ENCODE results near the gene NPS.

Gene NPS

DNA sequence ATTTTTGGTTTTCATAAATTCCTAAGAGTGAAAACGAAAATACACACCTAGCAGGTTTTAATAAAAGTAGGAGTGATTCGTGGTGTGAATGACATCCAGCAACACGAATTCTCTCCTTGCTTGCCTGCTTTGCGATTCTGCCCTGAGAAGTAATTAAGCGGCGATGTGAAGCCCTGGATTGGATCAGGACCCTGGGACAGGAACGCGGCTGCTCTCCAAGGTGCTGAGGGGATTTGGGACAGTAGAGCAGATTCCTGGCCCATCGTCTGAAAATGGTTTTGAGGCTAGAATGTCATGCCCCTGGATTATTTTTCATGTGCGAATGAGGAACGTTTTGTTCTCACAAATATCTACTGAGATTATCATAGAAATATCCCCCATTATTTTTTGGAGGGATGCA lies 7.8 kb downstream of the NPS start:
- H3K4me3 ChIP-seq (ENCODE audit: low read depth, low read length), result no peak overlapping the region

DNA sequence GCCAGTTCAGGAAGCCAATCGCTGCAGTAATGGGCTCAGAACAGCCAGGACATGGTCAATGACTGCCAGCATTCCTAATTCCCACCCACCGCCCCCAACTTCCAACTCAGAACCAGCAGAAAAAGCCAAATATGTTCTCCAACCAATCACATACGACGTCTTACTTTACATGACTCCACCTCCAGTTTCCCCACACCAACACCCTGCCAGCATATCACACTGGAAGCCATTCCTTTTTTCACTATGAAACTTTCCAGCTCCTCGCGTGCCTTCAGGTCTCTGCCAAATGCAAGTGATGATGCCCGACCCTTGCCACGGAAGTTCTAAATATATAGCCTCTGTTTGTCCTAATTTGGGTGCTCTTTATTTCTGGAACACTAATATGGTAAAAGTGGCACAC lies 12.5 kb downstream of the NPS start:
- no peak overlapping the region for H3K4me3 ChIP-seq (ENCODE audit: low read depth, low read length)

DNA sequence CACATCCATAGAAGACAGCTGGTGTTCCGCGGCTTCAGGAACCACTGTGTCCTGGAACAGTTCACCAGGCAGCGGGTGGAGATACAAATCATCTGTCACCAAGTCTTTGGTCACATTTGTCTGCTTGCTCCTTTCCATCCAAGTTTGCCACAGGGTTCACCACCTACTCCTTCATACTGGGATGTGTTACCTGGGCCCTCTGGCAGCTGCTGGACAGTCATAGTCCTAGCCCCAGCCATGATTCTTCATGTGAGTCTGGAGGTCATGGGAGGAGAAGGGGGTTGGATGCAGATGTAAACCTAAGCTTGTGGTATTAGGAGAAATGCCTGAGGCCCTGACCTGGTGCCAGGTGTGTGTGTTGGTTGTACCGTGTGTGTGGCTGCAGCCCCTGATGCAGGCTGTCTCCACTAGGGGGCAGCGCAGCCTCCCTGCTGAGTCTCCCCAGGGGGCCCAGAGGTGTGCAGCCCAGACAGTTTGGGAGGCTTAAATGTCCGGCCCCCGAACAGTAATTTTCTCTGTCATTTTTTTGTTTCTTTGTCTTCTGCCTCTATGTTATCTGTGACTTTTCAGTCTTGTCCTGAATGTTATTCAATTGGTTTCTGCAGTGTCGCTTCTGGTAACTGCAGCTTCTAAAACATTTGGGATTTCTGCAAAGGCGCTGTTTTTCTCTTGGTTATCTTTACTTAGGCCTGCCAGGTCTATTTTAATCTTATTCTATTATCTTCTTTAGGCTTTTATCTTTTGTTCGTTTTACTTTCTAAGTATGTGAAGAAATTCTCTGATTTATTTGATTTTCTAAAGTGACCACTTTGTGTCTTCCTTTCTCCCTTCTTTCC lies 14.8 kb downstream of the NPS start:
- no peak overlapping the region for H3K4me3 ChIP-seq (ENCODE audit: low read depth, low read length)

DNA sequence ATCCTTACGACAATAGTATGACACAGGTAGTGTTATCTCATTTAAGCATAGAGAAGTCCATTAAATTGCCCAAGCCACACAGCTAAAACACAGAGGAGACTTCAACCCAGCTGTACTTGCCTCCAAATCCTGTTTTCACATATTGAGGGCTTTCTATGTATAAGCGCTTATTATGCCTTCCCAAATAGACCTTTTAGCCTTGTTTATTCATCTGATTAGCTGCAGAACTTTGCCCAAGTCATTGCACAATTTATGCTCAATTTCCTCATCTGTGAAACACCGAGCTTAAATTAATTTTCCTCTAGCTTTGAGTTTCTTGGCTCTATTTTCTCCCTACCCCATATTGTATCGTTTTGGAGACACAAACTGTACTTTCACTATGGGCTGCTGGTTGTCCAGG lies 15.5 kb downstream of the NPS start:
- no peak overlapping the region for H3K4me3 ChIP-seq (ENCODE audit: low read depth, low read length)

DNA sequence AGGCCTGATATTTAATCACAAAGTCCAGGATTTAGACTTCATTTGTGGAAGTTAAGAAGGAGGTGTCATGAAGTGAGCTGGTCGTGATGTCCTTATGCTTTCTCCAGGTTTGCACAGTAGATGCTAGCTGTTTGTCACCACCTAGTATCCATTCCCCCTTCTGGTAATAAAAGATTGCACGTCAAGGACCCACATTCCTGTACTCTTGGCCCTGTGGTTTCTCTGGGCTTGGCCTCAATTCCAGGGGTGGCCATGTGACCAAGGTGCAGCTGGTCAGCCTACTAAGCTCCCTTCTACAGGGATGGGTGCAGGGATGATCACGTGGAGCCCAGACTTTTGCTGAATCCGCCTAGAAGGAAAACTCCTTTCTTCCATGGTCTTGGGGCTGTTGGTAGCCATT lies 16.5 kb downstream of the NPS start:
- no peak overlapping the region for H3K4me3 ChIP-seq (ENCODE audit: low read depth, low read length)

DNA sequence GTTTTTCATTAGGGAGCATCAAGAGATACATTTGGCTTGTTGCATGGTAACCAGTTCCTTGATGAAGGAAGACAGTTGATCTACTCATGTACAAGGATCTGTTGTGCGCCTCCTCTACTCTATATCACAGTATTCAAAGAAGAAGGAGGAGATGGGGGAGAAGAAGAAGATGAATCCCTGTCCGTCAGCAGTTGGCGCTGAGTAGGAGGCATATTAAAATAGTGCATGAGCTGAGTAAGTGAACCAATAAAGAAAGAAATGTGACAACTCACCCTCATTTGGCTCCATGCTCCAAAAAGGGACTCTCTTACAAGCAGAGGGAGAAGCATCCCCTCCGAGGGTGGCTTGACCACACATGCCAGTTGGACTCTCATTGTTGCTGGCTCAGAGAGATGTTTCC lies 20.1 kb downstream of the NPS start:
- H3K4me3 ChIP-seq (ENCODE audit: low read depth, low read length), result no peak overlapping the region

DNA sequence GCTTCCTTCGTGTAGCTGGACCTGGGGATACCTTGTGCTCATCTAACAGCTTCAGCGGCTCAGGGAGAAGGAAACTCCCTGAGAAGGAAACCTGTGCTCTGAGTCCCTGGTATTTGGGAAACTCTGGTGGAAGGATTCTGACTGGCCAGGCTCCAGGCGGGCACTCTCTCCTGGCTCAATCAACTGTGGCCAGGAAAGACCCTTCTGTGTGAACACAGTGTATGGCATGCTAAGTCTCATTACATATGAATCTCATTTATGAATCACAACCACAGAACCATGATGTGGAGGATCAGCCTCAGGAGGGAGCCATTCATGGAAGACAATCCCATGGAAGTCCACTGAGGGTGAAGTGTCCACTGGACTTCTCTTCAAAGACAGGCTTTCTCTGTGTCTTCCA lies 20.9 kb downstream of the NPS start:
- no peak overlapping the region for H3K4me3 ChIP-seq (ENCODE audit: low read depth, low read length)

DNA sequence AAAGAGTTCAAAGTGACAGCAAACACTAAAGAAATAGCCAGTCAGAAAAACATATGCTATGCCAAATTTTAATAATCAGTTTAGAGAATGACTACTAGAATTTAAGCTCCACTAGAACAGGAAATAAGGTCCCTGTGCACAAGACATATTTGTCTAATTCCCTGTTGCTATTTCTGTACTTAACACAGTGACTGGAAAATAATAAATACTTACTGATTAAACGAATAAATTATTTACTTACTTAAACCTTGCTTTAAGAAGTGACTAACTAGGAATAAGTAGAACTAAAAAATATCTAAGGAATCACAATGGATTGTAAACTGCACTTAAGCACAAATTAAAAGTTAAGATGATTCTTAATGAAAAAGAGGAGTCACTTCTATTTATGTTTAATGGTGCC lies 22.3 kb downstream of the NPS start:
- no peak overlapping the region for H3K4me3 ChIP-seq (ENCODE audit: low read depth, low read length)

DNA sequence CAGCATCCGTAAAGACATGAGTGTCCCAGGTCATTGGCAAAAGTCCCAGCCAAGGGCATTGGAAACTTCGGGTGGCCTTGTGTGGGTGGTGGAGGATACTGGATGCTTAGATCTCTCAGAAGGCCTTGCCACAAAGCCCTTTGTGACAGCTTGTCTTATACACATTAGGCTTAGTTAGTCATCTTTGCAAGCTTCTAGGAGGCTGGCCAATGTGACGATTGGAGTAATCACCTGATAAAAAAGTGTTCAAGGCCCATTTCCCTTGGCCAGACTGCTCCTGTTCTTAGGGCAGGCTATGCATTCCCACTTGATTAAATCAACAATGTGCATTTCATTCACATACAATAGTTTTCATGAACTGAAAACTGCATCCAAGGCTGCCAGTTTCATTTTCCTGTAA lies 26.9 kb downstream of the NPS start:
- no peak overlapping the region for H3K4me3 ChIP-seq (ENCODE audit: low read depth, low read length)

DNA sequence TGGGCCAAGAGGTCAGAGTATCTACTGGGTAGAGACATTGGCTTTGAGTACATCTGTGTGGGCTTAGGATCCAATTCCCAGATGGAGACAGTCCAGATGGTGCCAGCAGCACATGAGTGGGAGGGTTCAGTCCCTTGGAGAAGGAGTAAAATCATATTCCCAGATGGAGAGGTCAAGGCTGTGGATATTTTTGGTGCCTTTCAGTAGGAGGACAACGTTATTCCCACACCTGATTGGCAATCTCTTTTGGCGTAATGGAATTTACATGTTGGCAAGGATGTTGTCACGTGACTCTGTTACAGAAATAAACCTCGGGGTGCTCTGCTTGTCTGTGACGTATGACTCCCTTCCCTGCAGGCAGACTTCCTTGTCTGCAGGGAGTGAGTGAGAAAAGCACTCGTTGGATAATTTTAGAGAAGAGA lies 27.6 kb downstream of the NPS start:
- H3K4me3 ChIP-seq (ENCODE audit: low read depth, low read length), result no peak overlapping the region

DNA sequence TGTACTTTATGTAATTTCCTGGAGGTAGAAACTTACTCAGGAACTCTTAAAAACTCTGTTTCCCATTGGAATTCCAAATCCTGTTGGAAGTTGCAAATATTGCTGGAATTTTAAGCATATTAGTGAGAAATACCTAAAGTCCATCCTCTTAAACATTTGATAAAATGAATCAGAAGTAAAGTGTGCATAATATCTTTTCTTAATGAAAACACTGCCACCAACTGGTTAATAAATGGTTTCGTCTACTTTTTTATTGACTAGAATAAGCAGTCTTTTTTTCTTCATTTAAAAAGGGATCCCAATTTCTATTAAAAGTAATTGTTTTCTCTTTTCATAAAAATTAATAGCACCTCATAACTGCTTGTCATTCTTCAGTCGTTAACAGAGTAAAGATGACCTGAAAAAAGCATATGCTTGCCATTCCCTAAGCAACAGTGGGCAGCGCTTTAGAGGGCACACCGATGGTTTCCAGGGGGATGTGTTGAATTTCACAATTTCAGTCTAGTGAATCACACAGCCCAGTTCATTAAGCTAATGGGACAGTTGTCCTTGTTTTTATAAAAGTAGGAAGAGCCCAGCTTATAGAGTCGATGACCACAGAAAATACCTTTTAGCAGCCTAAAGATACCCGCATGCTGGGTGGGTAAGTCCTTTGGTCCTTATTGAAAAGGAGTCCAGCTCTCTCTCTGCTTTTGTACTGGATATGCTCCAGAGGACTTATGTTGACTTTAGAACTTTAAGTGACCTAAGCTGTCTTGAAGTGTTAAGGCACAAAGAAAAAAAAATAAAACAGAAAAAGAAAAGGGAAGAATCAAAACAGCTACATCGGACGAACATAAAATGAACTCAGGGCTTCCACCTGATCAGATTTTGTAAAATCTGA lies 28.5 kb downstream of the NPS start:
- H3K4me3 ChIP-seq (ENCODE audit: low read depth, low read length), result no peak overlapping the region

DNA sequence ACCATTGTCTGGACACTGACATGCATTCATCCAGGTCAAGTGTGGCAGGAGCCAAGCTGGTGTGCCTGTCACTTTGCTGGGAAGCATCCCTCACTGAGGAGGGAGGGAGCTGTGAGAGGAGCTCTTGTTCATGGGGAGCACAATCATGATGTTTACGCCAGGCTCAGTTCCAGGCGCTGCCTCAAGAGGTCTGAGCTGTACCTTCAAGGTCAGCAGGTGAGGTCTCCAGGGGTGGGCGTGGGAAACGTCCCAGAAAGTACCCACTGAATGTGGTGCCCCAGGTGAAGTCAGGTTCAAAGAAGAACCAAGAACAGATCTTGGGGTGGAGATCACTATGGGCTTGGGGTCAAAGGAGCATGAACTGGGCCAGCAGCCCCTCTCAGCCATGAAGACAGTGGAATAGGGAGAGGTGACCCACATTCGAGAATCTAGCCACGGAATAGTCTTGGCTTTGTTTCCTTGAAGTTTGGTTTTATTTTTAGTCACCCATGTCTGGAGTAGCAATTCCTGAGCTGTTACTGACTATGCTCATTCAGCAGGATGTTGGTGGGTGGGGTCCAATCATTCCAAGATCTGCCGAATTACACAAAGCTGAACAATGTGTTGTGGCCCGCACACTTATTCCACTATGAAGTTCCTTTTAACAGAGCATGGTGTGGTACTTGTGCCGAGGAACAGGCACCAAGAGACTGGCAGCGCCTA lies 29.3 kb downstream of the NPS start:
- H3K4me3 ChIP-seq (ENCODE audit: low read depth, low read length), result no peak overlapping the region

DNA sequence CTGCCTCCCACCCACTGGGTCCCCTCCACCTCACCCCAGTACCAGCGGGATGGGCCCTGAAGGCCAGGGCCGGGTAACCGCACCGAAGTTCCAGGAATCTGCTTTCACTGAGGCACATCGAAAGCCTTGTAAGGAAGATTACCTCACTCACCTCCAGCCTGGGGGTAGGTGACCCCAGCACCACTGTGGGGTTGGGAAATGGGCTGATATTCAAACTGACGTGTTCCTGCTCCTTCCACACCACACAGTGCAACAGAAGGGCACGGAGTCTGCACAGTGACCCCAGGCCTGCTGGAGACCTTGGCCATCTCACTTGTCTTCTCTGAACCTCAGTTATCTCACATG lies 29.8 kb downstream of the NPS start:
- no peak overlapping the region for H3K4me3 ChIP-seq (ENCODE audit: low read depth, low read length)

DNA sequence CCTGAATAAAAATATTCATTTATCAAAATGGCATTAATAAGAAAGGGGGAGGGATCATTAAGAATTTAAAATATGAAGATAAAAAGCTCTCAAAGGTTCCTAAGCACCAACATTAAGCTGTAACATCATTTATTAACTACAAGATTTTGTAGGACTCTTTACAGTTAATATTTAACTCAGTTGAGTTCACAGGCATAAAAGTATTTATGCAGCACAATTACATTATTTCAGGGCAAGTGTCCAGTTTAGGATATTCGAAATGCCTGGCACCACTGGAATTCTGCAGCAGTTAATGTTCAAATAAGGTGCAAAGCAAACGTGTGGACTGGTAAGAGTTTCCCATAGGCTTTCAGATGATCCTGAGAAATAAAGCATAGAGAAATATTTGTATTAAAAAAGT lies 30.5 kb downstream of the NPS start:
- H3K4me3 ChIP-seq (ENCODE audit: low read depth, low read length), result no peak overlapping the region

DNA sequence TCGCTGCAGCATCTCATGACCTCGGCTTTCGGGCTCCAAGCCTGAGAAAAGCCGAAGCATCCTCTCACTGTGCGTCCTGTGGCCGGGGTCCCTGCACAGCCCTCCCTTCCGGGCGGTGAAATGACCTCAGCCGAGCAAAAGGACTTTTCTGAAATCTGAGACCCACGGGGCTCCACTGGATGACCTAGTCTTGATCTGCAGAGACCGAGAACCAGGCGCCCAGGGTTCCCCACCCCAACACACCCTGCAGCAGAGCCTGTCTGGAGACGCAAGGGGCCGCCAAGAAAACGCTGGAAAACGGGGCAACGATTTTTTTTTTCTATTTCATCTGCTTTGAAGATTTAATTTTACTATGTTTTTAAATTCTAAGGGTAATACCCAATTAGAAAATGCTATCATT lies 31.7 kb downstream of the NPS start:
- no peak overlapping the region for H3K4me3 ChIP-seq (ENCODE audit: low read depth, low read length)

DNA sequence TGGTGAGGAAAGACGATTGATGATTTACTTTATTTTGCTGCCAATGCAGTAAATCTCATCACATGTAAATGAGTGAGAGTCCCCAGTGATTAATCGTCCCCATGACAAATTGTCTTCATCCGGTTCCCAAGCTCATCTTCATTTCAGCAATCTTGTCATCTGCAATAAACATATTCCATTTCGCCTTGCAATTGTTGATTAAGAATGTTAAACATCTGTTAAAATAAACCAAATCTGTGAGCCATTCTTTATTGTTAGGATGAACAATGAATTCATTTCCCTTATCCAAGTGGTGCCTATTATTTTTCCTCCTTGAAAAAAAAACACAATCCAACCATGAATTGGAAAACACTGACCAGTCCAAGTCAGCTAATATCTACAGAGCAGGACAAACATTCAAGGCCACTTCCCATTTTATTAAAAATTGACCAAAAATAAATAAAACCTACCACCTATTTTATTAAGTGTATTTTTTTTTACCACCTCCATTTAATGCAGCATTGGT lies 36.5 kb downstream of the NPS start:
- H3K4me3 ChIP-seq (ENCODE audit: low read depth, low read length), result no peak overlapping the region

DNA sequence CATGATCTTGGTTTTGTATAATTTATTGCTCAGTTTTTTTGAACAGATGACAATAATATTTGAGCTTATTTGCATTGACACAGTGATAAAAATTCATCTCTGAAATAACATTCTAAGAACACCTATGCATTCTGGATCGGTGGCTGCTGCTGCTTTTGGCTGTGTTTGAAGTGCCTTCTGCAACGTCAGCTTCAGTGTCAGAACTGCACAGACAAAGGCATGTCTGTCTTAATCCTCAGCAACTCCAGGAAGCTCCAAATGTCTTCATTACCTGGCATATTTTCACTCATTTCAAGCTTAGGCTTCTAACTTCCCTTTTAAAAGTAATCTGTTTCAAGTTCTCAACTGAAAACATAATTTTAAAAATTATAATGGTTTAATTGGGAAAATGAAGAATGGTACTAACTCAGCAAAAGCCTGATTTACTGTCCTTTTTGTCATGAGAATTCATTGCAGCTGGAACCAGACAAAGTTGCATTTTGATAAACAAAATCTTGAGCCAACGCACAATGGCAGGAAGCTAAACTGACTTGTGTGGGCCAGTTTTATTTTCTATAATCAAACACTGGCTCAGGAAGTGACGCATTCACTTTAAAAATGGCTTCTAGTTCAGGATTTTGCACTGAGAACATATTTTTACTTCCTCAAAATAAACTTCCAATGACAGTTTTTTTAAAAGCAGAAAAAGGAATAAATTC lies 38.7 kb downstream of the NPS start:
- H3K4me3 ChIP-seq (ENCODE audit: low read depth, low read length), result no peak overlapping the region

DNA sequence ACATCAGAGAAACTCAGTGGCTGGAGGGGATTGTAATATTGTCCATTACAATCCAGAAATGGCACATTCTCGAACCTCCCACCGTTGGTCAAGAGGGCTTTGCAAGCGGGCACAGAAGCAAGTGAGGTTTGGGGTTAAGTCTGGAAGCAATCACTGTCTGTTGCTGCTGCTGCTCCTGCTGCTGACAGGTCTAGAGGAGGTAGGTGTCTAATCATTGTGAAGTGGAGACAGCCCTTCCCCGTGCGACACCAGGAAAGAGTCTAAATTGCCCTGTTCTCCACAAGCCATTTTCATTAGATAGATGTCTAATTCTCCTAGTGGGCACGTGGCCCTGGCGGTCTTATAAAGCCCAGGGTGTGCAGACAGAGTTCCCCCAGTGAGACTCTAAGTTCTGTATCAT lies 43.5 kb downstream of the NPS start:
- no peak overlapping the region for H3K4me3 ChIP-seq (ENCODE audit: low read depth, low read length)

DNA sequence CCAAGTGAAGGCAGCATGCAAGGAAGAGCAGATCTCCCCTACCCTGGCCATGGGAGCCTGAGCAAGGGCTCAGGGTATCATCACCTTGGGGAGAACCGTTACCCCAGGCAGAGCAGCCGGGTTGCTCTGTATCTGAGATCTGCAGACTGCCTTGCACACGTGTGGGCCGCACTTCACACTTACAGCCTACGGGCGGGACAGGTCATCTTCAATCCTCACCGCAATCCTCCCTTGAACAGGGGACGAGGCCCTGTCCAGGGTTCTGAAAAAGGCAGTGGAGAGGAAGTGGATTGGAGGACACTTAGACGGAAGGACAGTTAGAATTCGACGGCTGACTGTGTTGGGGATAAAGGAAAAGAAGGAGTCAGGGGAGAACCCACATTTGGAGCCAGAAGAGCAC lies 51.4 kb downstream of the NPS start:
- no peak overlapping the region for H3K4me3 ChIP-seq (ENCODE audit: low read depth, low read length)
